OCI-LY1 (cell line): ENCODE measurements around the gene TMEM60.

ENCODE experiments used
- H2AFZ ChIP-seq: fragments of 200-600 bp; sonication (generic), shearing (Covaris generic); 2 replicates; pipeline ENCODE4 v1.6.0; 2014; ENCODE audit warnings: antibody characterized with exemption, mild to moderate bottlenecking, low read length
- H3F3A ChIP-seq: fragments of 200-600 bp; sonication (generic), shearing (Covaris generic); 2 replicates; pipeline ENCODE4 v1.6.0; 2014; ENCODE audit warnings: mild to moderate bottlenecking, antibody characterized with exemption, low read length, moderate library complexity; ENCODE audit not compliant: insufficient read depth
- H3K27ac ChIP-seq: fragments of 200-600 bp; sonication (generic); 2 replicates; pipeline ENCODE4 v1.5.1; 2014; ENCODE audit warnings: low read length, mixed run types, mild to moderate bottlenecking, low read depth; ENCODE audit not compliant: poor library complexity, severe bottlenecking
- H3K27me3 ChIP-seq: fragments of 200-600 bp; sonication (generic); 2 replicates; pipeline ENCODE4 v1.6.0; 2014; ENCODE audit warnings: antibody characterized with exemption, mild to moderate bottlenecking, low read length, moderate library complexity; ENCODE audit not compliant: insufficient read depth
- H3K36me3 ChIP-seq: fragments of 200-600 bp; sonication (generic); 2 replicates; pipeline ENCODE4 v1.6.1; 2014; ENCODE audit warnings: mild to moderate bottlenecking, antibody characterized with exemption, low read length, moderate library complexity, mixed read lengths; ENCODE audit not compliant: insufficient read depth
- H3K4me1 ChIP-seq: fragments of 200-600 bp; sonication (generic); 2 replicates; pipeline ENCODE4 v1.5.1; 2014; ENCODE audit warnings: mild to moderate bottlenecking, low read length, moderate library complexity; ENCODE audit not compliant: insufficient read depth, severe bottlenecking
- H3K4me2 ChIP-seq: fragments of 200-600 bp; sonication (generic), shearing (Covaris generic); 2 replicates; pipeline ENCODE4 v1.6.1; 2014; ENCODE audit warnings: low read length
- H3K4me3 ChIP-seq: fragments of 200-600 bp; sonication (generic); 2 replicates; pipeline ENCODE4 v1.5.1; 2014; ENCODE audit warnings: low read length, low read depth, mild to moderate bottlenecking, mixed read lengths; ENCODE audit not compliant: poor library complexity, severe bottlenecking
- H3K79me2 ChIP-seq: fragments of 200-600 bp; shearing (Covaris generic); 2 replicates; pipeline ENCODE4 v1.6.1; 2016; ENCODE audit warnings: mixed run types, low read length, mixed read lengths; ENCODE audit not compliant: insufficient read depth
- H3K9ac ChIP-seq: fragments of 200-600 bp; sonication (generic), shearing (Covaris generic); 2 replicates; pipeline ENCODE4 v1.6.1; 2014; ENCODE audit warnings: mild to moderate bottlenecking, low read length, mixed read lengths
- H3K9me2 ChIP-seq: fragments of 200-600 bp; sonication (generic), shearing (Covaris generic); 2 replicates; pipeline ENCODE4 v1.6.1; 2014; ENCODE audit warnings: low read depth, mild to moderate bottlenecking, low read length, mixed read lengths
- H3K9me3 ChIP-seq: fragments of 200-600 bp; shearing (Covaris generic); 2 replicates; pipeline ENCODE4 v1.6.1; 2014; ENCODE audit warnings: low read length, mixed read lengths
- H4K20me1 ChIP-seq: fragments of 200-600 bp; sonication (generic), shearing (Covaris generic); 2 replicates; pipeline ENCODE4 v1.6.0; 2016; ENCODE audit warnings: mild to moderate bottlenecking, low read length; ENCODE audit not compliant: insufficient read depth
- CTCF ChIP-seq: fragments of 200-600 bp; sonication (generic), shearing (Covaris generic); IDR thresholded peaks from 2 replicates; pipeline ENCODE4 v1.5.1; 2017; ENCODE audit warnings: mild to moderate bottlenecking, antibody characterized with exemption, low read length, moderate library complexity, mixed read lengths
- EZH2 ChIP-seq: fragments of 200-600 bp; sonication (generic), shearing (Covaris generic); IDR thresholded peaks from 2 replicates; pipeline ENCODE4 v1.8.0; 2017; ENCODE audit warnings: borderline replicate concordance, mixed run types, mild to moderate bottlenecking, antibody characterized with exemption, low read length, moderate library complexity, mixed read lengths

Gene TMEM60

DNA sequence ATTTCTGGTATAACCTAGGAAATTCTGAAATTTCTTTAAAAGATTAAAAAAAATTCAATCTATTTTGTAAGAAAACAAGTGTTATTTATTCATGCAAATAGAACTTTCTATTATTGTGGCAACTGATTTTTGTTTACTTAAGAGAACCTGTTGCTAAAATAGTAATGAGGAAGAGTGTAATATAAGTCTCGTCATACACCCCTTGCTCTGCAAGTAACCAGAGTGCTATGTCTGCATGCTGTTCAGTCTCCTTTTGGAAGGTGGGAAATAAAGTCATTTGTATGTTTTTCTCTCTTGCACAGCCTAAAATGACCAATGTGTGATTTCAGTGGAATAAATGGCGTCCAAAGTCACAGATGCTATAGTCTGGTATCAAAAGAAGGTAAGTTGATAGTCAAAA lies 41.7 kb upstream of the TMEM60 start:
- Histone ChIP-seq H3F3A (no peaks in the 10 kb centered on the region), H3K4me3 (no peak overlapping the region), H3K4me2 (peak overlapping the region; percentile 40; the same call in 1 of the 2 replicates), H3K36me3 (peaks cover 4% of the 10 kb centered on the region; the same call in 1 of the 2 replicates), H3K9me2 (no peaks in the 10 kb centered on the region), H2AFZ (no peak overlapping the region), H4K20me1 (no peaks in the 10 kb centered on the region), H3K9ac (no peak overlapping the region), H3K4me1 (peaks cover 41% of the 10 kb centered on the region), H3K27ac (peak overlapping the region; percentile 33), H3K27me3 (no peaks in the 10 kb centered on the region), H3K79me2 (peaks cover 43% of the 10 kb centered on the region), H3K9me3 (no peaks in the 10 kb centered on the region)
- TF ChIP-seq EZH2: no peak
- TF ChIP-seq CTCF: no peak

DNA sequence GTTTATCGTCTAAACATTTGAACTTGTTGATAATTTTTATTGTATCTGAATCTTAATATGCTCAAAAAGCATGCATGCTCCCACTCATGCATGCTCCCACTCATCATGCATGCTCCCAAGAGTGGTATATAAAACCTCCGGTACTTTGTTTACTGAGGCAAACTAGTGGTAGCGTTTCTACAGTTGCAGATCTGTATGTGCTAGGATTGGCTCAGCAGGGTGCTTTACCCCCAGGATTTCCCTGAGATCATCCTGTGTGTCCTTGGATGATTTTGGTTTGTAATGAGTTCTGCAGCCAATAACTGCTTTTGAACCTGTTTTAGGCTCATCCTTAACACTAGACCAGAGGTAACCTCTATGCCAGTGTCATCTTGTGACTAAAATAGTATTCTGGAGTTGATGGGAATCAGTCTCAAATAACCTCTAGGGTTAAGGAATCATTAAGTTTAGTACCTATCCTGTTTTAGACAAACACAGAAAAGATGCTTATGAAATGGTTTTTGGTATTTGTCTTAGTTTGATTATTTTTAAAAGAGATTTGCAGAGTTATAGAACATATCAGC lies 40.8 kb upstream of the TMEM60 start:
- TF ChIP-seq EZH2 (no peak), CTCF (no peak)
- Histone ChIP-seq H3K4me2 (peak overlapping the region; percentile 23; the same call in 1 of the 2 replicates), H3F3A (no peaks in the 10 kb centered on the region), H2AFZ (no peak overlapping the region), H3K27ac (peak overlapping the region; percentile 1), H3K79me2 (peaks cover 44% of the 10 kb centered on the region), H4K20me1 (no peaks in the 10 kb centered on the region), H3K9ac (no peak overlapping the region; the same call in 1 of the 2 replicates), H3K27me3 (no peaks in the 10 kb centered on the region), H3K4me1 (peaks cover 50% of the 10 kb centered on the region), H3K4me3 (no peak overlapping the region), H3K36me3 (peaks cover 4% of the 10 kb centered on the region; the same call in 1 of the 2 replicates), H3K9me3 (no peaks in the 10 kb centered on the region), H3K9me2 (no peaks in the 10 kb centered on the region)

GRCh38 chr7:77837966-77838365 lies 39.7 kb upstream of the TMEM60 start:
- H3K27ac ChIP-seq: no peak overlapping the region
- H3K36me3 ChIP-seq: no peaks in the 10 kb centered on the region
- H3K4me1 ChIP-seq: peaks cover 59% of the 10 kb centered on the region
- H4K20me1 ChIP-seq: no peaks in the 10 kb centered on the region
- H3K4me2 ChIP-seq: no peak overlapping the region; the same call in 1 of the 2 replicates
- no peak overlapping the region for H2AFZ ChIP-seq
- H3K9me3 ChIP-seq: no peaks in the 10 kb centered on the region
- no peak for TF ChIP-seq CTCF
- TF ChIP-seq EZH2: no peak
- H3F3A ChIP-seq: no peaks in the 10 kb centered on the region
- H3K27me3 ChIP-seq: no peaks in the 10 kb centered on the region
- no peak overlapping the region for H3K9ac ChIP-seq
- H3K4me3 ChIP-seq: no peak overlapping the region
- H3K9me2 ChIP-seq: no peaks in the 10 kb centered on the region
- H3K79me2 ChIP-seq: peaks cover 52% of the 10 kb centered on the region
